Immature natural killer cell (primary cell): Measurements from ENCODE around the gene USP17L20. TPM values are rescaled to one million over a fixed set of nuclear protein-coding genes. Genes with fewer than 3 reads are reported as not detected.
"Not testable (repeated sequence)": the region's sequence is repeated elsewhere in the genome, so short reads cannot be mapped to it uniquely, and the experiment has no call there.

Experiments
- DNase-seq, 3 donors: peaks; one replicate each; pipeline ENCODE4 v3.0.0; 2022; ENCODE audit warnings: mixed read lengths in 1 of 3
- H3K27ac Mint-ChIP-seq, 6 donors: one replicate each; pipeline ENCODE4 v1.8.0; 2020; ENCODE audit warnings: mixed read lengths in 6 of 6, mild to moderate bottlenecking in 5 of 6, inconsistent platforms in 4 of 6, moderate library complexity in 3 of 6
- H3K27me3 Mint-ChIP-seq, 3 donors: one replicate each; pipeline ENCODE4 v1.8.0; 2020 to 2021; ENCODE audit warnings: low read depth in 3 of 3, mild to moderate bottlenecking in 3 of 3, mixed read lengths in 3 of 3, moderate library complexity in 3 of 3, inconsistent platforms in 1 of 3
- H3K36me3 Mint-ChIP-seq, 3 donors: one replicate each; pipeline ENCODE4 v1.8.0; 2020; ENCODE audit warnings: mixed read lengths in 3 of 3, inconsistent platforms in 2 of 3, mild to moderate bottlenecking in 2 of 3
- H3K4me1 Mint-ChIP-seq, 2 donors: one replicate each; pipeline ENCODE4 v1.8.0; 2020; ENCODE audit warnings: inconsistent platforms in 2 of 2, mild to moderate bottlenecking in 2 of 2, mixed read lengths in 2 of 2, moderate library complexity in 1 of 2
- H3K4me3 Mint-ChIP-seq, 5 donors: one replicate each; pipeline ENCODE4 v1.8.0; 2020; ENCODE audit warnings: mild to moderate bottlenecking in 5 of 5, mixed read lengths in 5 of 5, inconsistent platforms in 3 of 5, moderate library complexity in 3 of 5
- H3K9me3 Mint-ChIP-seq, 6 donors: one replicate each; pipeline ENCODE4 v1.8.0; 2020; ENCODE audit warnings: mild to moderate bottlenecking in 6 of 6, mixed read lengths in 6 of 6, inconsistent platforms in 4 of 6, moderate library complexity in 3 of 6
- polyA plus RNA-seq, 3 donors: library from polyadenylated mRNA; unstranded; fragments of 300-500 nt; fragmentation: Illumina TruSeq; gene quantifications; one replicate each; pipeline ENCODE4 v1.2.3, GENCODE V29; 2021

Gene USP17L20
- polyA plus RNA-seq: not detected

GRCh38 chr4:9257824-9258223, at the start of gene USP17L20:
Gene USP17L20 (plus strand): TSS chr4:9258124. CDS start chr4:9258124, 0 bp downstream.
- not testable (repeated sequence) for H3K27ac Mint-ChIP-seq, H3K27me3 Mint-ChIP-seq, H3K4me1 Mint-ChIP-seq, H3K36me3 Mint-ChIP-seq, H3K4me3 Mint-ChIP-seq, H3K9me3 Mint-ChIP-seq, DNase-seq

DNA sequence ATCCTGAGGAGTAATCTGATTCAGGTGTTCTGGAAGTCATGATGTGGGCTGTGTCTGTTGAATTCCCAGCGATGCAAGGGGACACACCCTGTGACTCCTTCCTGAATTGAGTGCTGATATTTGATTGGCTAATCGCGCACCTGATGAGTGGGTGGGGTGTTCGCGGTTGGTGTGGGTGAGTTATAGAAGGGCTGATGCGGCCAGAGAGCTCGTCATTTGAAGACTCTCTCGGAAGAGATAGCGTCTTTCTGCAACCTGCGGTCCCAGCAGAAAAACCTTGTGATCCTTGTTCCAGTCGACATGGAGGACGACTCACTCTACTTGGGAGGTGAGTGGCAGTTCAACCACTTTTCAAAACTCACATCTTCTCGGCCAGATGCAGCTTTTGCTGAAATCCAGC, 47.6 kb upstream of the USP17L20 start, which contains the start of gene USP17L10:
Gene USP17L10 (plus strand): TSS at position 301 of the 400 bp plus-strand sequence. CDS start 0 bp downstream, at position 301.
- not testable (repeated sequence) for H3K27me3 Mint-ChIP-seq, H3K36me3 Mint-ChIP-seq, H3K4me1 Mint-ChIP-seq, H3K27ac Mint-ChIP-seq, H3K4me3 Mint-ChIP-seq, H3K9me3 Mint-ChIP-seq, DNase-seq

GRCh38 chr4:9214701-9215100, 43.2 kb upstream of the USP17L20 start:
- not testable (repeated sequence) for H3K36me3 Mint-ChIP-seq, H3K27ac Mint-ChIP-seq, H3K9me3 Mint-ChIP-seq, H3K27me3 Mint-ChIP-seq, H3K4me1 Mint-ChIP-seq, H3K4me3 Mint-ChIP-seq, DNase-seq

DNA sequence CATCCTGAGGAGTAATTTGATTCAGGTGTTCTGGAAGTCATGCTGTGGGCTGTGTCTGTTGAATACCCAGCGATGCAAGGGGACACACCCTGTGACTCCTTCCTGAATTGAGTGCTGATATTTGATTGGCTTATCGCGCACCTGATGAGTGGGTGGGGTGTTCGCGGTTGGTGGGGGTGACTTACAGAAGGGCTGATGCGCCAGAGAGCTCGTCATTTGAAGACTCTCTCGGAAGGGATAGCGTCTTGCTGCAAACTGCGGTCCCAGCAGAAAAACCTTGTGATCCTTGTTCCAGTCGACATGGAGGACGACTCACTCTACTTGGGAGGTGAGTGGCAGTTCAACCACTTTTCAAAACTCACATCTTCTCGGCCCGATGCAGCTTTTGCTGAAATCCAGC, 42.8 kb upstream of the USP17L20 start, which contains the start of gene USP17L11:
Gene USP17L11 (plus strand): TSS at position 301 of the 400 bp plus-strand sequence. CDS start 0 bp downstream, at position 301.
- not testable (repeated sequence) for H3K36me3 Mint-ChIP-seq, DNase-seq, H3K9me3 Mint-ChIP-seq, H3K27ac Mint-ChIP-seq, H3K27me3 Mint-ChIP-seq, H3K4me1 Mint-ChIP-seq, H3K4me3 Mint-ChIP-seq

DNA sequence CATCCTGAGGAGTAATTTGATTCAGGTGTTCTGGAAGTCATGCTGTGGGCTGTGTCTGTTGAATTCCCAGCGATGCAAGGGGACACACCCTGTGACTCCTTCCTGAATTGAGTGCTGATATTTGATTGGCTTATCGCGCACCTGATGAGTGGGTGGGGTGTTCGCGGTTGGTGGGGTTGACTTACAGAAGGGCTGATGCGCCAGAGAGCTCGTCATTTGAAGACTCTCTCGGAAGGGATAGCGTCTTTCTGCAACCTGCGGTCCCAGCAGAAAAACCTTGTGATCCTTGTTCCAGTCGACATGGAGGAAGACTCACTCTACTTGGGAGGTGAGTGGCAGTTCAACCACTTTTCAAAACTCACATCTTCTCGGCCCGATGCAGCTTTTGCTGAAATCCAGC, 38.1 kb upstream of the USP17L20 start, which contains the start of gene USP17L12:
Gene USP17L12 (plus strand): TSS at position 301 of the 400 bp plus-strand sequence. CDS start 0 bp downstream, at position 301.
- not testable (repeated sequence) for H3K27me3 Mint-ChIP-seq, H3K27ac Mint-ChIP-seq, H3K9me3 Mint-ChIP-seq, H3K4me3 Mint-ChIP-seq, DNase-seq, H3K36me3 Mint-ChIP-seq, H3K4me1 Mint-ChIP-seq

DNA sequence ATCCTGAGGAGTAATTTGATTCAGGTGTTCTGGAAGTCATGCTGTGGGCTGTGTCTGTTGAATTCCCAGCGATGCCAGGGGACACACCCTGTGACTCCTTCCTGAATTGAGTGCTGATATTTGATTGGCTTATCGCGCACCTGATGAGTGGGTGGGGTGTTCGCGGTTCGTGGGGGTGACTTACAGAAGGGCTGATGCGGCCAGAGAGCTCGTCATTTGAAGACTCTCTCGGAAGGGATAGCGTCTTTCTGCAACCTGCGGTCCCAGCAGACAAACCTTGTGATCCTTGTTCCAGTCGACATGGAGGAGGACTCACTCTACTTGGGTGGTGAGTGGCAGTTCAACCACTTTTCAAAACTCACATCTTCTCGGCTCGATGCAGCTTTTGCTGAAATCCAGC, 33.3 kb upstream of the USP17L20 start, which contains the start of gene USP17L13:
Gene USP17L13 (plus strand): TSS at position 301 of the 400 bp plus-strand sequence. CDS start 0 bp downstream, at position 301.
- not testable (repeated sequence) for H3K36me3 Mint-ChIP-seq, H3K27ac Mint-ChIP-seq, H3K4me1 Mint-ChIP-seq, H3K9me3 Mint-ChIP-seq, H3K27me3 Mint-ChIP-seq, H3K4me3 Mint-ChIP-seq, DNase-seq

DNA sequence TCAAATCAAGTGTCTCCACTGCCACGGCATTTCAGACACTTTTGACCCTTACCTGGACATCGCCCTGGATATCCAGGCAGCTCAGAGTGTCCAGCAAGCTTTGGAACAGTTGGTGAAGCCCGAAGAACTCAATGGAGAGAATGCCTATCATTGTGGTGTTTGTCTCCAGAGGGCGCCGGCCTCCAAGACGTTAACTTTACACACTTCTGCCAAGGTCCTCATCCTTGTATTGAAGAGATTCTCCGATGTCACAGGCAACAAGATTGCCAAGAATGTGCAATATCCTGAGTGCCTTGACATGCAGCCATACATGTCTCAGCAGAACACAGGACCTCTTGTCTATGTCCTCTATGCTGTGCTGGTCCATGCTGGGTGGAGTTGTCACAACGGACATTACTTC, 27.7 kb upstream of the USP17L20 start:
- not testable (repeated sequence) for H3K36me3 Mint-ChIP-seq, H3K27me3 Mint-ChIP-seq, H3K4me3 Mint-ChIP-seq, H3K27ac Mint-ChIP-seq, H3K9me3 Mint-ChIP-seq, H3K4me1 Mint-ChIP-seq, DNase-seq

- not testable (repeated sequence) for H3K4me1 Mint-ChIP-seq, H3K27me3 Mint-ChIP-seq, H3K9me3 Mint-ChIP-seq
Observed at GRCh38 chr4:9234085-9234484, 23.8 kb upstream of the USP17L20 start, which contains the start of gene USP17L15. Gene USP17L15 (plus strand): TSS chr4:9234385. CDS start chr4:9234385, 0 bp downstream.

GRCh38 chr4:9238461-9238860, 19.5 kb upstream of the USP17L20 start:
- H3K9me3 Mint-ChIP-seq, H3K27ac Mint-ChIP-seq, H3K4me1 Mint-ChIP-seq, H3K4me3 Mint-ChIP-seq, H3K27me3 Mint-ChIP-seq, H3K36me3 Mint-ChIP-seq, DNase-seq: not testable (repeated sequence)

More at GRCh38 chr4:9234085-9234484, 23.8 kb upstream of the USP17L20 start, which contains the start of gene USP17L15:
- not testable (repeated sequence) for H3K27ac Mint-ChIP-seq, H3K4me3 Mint-ChIP-seq, H3K36me3 Mint-ChIP-seq, DNase-seq

DNA sequence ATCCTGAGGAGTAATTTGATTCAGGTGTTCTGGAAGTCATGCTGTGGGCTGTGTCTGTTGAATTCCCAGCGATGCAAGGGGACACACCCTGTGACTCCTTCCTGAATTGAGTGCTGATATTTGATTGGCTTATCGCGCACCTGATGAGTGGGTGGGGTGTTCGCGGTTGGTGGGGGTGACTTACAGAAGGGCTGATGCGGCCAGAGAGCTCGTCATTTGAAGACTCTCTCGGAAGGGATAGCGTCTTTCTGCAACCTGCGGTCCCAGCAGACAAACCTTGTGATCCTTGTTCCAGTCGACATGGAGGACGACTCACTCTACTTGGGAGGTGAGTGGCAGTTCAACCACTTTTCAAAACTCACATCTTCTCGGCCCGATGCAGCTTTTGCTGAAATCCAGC, 14.3 kb upstream of the USP17L20 start, which contains the start of gene USP17L17:
Gene USP17L17 (plus strand): TSS at position 301 of the 400 bp plus-strand sequence. CDS start 0 bp downstream, at position 301.
- H3K27ac Mint-ChIP-seq, H3K36me3 Mint-ChIP-seq, DNase-seq, H3K4me1 Mint-ChIP-seq, H3K27me3 Mint-ChIP-seq, H3K9me3 Mint-ChIP-seq, H3K4me3 Mint-ChIP-seq: not testable (repeated sequence)

GRCh38 chr4:9247953-9248680, 9.8 kb upstream of the USP17L20 start, which contains the start of gene USP17L18:
Gene USP17L18 (plus strand): TSS chr4:9248630. CDS start chr4:9248630, 0 bp downstream.
- H3K4me3 Mint-ChIP-seq, H3K4me1 Mint-ChIP-seq, H3K36me3 Mint-ChIP-seq, DNase-seq, H3K27me3 Mint-ChIP-seq, H3K27ac Mint-ChIP-seq, H3K9me3 Mint-ChIP-seq: not testable (repeated sequence)

GRCh38 chr4:9253078-9253477, 4.8 kb upstream of the USP17L20 start, which contains the start of gene USP17L19:
Gene USP17L19 (plus strand): TSS chr4:9253378. CDS start chr4:9253378, 0 bp downstream.
- not testable (repeated sequence) for H3K36me3 Mint-ChIP-seq, DNase-seq, H3K4me3 Mint-ChIP-seq, H3K4me1 Mint-ChIP-seq, H3K27ac Mint-ChIP-seq, H3K27me3 Mint-ChIP-seq, H3K9me3 Mint-ChIP-seq

DNA sequence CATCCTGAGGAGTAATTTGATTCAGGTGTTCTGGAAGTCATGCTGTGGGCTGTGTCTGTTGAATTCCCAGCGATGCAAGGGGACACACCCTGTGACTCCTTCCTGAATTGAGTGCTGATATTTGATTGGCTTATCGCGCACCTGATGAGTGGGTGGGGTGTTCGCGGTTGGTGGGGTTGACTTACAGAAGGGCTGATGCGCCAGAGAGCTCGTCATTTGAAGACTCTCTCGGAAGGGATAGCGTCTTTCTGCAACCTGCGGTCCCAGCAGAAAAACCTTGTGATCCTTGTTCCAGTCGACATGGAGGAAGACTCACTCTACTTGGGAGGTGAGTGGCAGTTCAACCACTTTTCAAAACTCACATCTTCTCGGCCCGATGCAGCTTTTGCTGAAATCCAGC, 4.6 kb downstream of the USP17L20 start, which contains the start of gene USP17L21:
Gene USP17L21 (plus strand): TSS at position 301 of the 400 bp plus-strand sequence. CDS start 0 bp downstream, at position 301.
- DNase-seq, H3K36me3 Mint-ChIP-seq, H3K4me1 Mint-ChIP-seq, H3K9me3 Mint-ChIP-seq, H3K27me3 Mint-ChIP-seq, H3K4me3 Mint-ChIP-seq, H3K27ac Mint-ChIP-seq: not testable (repeated sequence)

DNA sequence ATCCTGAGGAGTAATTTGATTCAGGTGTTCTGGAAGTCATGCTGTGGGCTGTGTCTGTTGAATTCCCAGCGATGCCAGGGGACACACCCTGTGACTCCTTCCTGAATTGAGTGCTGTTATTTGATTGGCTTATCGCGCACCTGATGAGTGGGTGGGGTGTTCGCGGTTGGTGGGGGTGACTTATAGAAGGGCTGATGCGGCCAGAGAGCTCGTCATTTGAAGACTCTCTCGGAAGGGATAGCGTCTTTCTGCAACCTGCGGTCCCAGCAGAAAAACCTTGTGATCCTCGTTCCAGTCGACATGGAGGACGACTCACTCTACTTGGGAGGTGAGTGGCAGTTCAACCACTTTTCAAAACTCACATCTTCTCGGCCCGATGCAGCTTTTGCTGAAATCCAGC, 9.4 kb downstream of the USP17L20 start, which contains the start of gene USP17L22:
Gene USP17L22 (plus strand): TSS at position 301 of the 400 bp plus-strand sequence. CDS start 0 bp downstream, at position 301.
- DNase-seq, H3K27me3 Mint-ChIP-seq, H3K9me3 Mint-ChIP-seq, H3K4me3 Mint-ChIP-seq, H3K36me3 Mint-ChIP-seq, H3K4me1 Mint-ChIP-seq, H3K27ac Mint-ChIP-seq: not testable (repeated sequence)
